GM11168 (cell line): ENCODE results near the gene SARM1.

Source experiments
- in situ Hi-C: fragments of 300-500 bp; cut with MboI; formaldehyde crosslinking; loops from one replicate; pipeline ENCODE4 v1.12.0; 2022; ENCODE audit warnings: low sequenced_read_pairs; ENCODE audit not compliant: unreplicated experiment

Gene SARM1

GRCh38 chr17:28340374-28340773, 31.1 kb upstream of the SARM1 start:
- in situ Hi-C loops, result no loop called here

DNA sequence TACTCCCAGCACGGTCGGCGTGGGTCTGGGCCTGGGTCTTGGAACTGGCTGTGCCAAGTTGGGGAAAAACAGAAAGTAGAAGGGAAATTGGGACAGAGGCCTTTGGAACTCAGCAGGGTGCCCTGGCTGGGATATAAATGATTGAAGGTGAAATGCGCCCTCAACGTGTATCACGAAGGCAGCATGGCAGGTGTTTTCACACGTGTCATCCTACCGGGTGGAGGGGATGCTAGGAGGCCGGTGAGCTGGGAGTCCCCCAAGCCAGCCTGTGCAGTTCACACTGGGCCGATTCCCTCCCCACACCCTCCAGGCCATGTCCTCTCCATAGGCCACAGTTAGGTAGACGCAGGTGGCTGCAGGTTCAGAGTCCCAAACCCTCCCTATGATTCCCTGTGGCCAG, 30.0 kb upstream of the SARM1 start:
- in situ Hi-C loops, result no loop called here

GRCh38 chr17:28342313-28342712, 29.2 kb upstream of the SARM1 start:
- in situ Hi-C loops, result no loop called here

DNA sequence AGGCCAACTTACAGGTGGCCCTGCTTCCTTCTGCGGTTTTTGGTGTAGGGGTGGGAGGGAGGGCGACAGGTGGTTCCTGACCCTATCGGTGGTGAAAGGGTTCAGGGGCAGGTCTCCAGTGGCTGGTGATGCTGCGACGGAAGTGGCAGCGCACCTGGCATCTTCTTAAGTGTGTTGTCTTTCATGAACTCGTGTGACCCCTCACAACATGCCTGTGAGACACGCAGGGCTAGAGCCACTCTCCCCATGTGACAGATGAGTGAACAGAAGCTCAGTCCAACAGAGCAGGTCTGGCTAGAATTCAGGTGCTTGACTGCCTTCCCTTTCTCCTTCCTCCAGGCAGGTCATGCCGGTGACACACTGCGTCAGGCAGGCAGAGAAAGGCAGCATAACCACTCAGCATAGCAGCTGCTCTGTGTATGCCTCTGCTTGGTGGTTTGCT, 28.0 kb upstream of the SARM1 start:
- in situ Hi-C loops, result no loop called here

GRCh38 chr17:28344011-28344410, 27.5 kb upstream of the SARM1 start:
- in situ Hi-C loops, result no loop called here

GRCh38 chr17:28344435-28344901, 27.0 kb upstream of the SARM1 start:
- in situ Hi-C loops, result no loop called here

DNA sequence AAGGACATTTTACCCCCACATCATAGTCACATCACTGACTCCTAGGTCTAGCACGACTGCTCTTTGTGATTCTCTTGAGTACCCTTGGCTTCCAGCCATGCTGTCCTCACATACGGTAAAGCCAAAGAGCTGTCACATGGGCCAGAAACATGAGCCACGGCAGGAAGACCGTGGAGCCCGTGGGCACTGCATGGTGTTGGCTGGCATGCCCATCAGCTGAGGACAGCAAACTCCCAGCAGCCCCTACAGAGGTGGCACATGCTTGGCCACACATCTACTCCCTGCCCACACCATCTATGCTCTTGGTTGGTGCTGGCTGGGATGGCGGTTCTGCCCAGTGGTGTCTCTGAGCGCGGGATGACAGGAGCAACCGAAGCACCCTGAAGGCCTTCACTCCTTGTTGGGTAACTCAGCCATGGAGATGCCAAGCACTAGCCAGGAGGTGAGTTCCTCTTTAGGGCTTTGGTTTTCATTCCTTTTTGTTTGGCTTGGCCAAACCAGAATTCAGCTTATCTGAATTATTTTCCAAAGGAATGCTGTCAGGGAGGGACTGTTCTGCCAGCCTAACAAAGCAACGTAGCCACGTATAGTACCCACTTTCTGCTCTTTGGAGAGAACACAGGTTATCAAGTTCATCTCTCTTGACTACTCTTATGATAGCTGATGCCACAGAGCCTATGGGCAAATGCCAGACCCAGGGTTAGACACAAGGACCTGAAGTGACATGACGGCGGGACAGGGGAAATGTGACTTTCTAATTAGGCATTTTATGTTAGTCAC, 25.9 kb upstream of the SARM1 start:
- in situ Hi-C loops, result no loop called here

- in situ Hi-C loops, result no loop called here
Measured at GRCh38 chr17:28346199-28346580, 25.3 kb upstream of the SARM1 start.

DNA sequence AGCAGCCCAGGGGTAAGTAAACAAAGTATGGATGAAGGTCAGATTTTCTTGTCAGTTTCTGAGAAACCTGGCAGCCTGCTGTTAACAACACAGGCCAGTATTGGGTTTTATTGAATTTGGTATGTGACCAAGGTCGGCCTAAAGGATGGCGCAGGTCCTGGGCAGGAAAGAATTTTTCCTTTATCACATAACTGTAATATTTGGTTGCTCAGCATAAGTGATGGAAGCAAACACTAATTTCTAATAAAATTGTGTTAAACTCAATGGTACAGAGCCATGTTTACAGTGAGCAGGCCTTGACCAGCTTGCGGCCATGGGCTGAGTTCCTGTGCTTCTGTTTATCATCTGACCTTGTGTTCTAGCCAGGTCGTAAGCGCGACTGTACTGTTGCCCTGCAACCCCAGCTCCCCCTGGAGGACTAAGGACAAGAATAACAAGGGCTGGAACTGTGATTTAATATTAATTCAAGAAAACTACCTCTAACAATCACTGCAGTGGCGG, 24.7 kb upstream of the SARM1 start:
- in situ Hi-C loops, result no loop called here

GRCh38 chr17:28347261-28347891, 24.1 kb upstream of the SARM1 start:
- in situ Hi-C loops, result no loop called here

DNA sequence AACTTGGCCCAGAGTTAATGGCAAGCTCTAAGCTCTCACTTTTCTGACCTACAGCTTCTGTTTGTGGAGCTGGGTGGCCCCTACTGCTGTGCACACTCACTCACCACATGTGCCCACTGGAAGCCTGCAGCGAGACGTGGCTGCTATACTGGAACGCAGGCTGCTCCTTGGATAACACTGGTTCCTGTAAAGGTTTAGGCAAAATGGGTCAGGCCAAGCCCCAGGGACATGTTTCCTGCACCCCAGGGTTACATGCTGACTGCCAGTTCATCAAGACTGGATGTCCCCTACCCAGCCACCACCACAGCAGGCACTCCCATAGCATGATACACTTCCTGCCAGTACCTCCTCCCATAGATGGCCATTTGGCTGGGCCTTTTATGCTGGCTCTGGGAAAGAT, 22.5 kb upstream of the SARM1 start:
- in situ Hi-C loops, result no loop called here

DNA sequence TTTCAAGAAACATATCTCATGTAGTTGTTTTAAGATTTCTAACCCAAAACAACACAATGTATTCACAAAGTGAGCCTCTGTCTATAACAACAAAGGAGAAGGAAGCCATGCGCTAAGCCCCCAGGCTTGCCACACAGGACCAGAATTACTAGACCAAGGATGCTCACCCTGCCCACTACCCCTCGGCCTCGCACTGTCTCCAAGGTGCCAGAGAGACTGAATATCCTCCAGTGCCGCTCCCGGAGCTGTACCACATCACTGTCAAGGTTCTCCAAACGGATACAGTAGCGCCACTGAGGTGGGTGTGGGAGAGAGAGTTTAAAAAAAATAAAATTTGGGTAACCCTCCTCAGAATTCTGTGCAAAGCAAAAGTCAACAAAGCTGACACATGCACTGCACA, 21.2 kb upstream of the SARM1 start:
- in situ Hi-C loops, result no loop called here

DNA sequence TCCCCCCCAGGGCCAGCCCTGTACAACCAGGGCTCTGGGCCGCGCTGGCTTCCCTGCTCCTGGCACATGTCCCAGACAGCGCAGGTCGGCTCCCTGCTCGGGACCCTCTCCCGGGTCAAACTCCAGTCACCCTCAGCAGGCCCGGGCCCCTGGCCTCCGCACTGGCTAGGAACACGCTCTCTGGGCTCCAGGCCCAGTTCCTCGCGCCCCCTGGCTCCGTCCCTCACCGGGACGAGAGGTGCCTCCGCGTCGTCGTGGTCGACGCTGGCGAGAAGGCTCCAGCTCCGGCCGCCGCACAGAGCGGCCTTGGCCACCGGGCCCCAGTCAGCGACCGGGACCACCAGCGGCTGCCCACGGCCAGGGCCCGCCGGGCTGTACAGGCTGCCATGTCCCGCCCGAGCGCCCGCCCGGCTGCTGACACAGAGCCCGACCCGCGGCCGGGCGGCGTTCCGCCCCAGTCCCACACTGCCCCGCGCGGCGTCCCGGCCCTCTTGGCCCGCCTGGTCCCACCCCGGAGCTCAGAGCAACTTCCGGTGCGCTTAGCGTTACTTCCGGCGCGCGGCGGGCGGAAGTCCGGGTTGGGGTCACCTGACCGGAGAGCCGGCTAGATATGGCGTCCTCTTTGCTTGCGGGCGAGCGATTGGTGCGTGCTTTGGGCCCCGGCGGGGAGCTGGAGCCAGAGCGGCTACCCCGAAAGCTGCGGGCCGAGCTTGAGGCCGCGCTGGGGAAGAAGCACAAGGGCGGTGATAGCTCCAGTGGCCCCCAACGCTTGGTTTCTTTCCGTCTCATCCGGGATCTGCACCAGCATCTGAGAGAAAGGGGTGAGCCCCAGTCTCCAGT, 14.2 kb upstream of the SARM1 start, which contains the start of gene POLDIP2:
TSS of gene POLDIP2 (minus strand) at position 467 of the 840 bp plus-strand sequence. CDS start at position 388, 79 bp downstream.
- in situ Hi-C loops, result no loop called here

DNA sequence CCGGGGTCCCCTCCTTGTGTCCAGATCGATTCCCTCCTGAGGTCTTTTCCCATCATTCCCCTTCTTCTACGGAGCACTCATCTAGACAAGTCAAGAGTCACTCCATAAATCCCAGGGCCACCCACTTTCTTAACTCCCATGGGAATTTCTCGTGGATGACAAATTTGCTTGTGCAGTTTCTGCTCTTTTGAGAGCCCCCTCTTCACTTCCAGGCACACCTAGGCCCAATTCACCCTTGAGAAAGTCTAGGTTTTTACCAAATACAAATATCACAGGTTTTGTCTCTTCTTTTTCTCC, 13.6 kb upstream of the SARM1 start:
- in situ Hi-C loops, result no loop called here

DNA sequence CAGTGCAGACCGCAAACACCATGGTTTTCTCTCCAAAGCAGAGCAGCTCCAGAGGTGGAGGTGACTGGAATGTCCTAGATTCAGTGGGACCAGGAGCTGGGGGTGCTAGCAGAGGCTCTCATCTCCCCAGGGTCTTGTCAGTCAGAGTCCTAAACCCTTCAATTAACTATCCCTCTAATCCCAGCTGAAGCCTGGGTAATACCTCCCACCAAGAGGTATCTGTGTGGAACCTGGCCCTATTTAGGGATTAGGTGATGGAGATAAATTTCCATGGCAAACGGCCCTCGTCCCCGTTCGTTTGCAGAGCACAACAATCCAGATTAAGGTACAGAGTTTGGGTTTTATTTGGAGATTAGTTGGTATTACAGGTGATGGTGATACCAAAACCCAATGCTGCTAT, 8.3 kb upstream of the SARM1 start:
- in situ Hi-C loops, result no loop called here

- in situ Hi-C loops, result no loop called here
Measured at GRCh38 chr17:28363776-28364650, 7.5 kb upstream of the SARM1 start.

DNA sequence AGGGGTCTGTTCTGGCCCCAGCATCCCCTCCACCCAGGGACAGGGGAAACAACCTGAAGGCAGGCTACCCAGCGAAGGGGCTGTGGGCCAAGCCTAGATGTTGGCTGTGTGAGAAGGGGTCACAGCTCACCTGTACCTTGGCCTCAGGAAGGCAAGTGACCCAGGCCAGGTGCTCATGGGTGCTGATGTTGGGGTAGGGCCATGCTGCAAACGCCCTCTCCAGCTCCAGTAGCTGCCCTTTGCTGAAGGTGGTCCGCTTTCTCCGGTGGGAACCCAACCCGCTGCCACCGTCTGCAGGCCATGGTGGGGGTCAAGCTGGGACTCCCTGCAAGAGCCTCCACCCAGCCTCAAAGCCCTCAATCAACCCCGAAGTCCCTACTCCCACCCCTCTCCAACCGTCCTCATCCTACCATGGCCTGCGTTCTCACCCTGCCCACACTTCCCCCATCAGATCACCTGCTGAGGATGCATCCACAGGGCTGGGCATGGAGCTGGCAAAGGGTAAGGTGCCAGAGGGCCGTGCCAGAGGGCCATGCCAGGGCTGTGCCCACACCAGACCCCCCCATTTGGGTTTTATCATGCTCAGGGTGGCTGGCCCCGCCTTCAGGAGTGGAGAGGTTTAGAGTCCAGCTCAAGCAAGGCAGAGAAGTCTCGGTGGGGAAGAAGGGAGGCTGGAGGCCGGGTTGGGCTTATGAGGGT, 6.7 kb upstream of the SARM1 start, which contains the start of gene SEBOX:
TSS of gene SEBOX (minus strand) at position 535 of the 699 bp plus-strand sequence. CDS start at position 487, 48 bp downstream.
- in situ Hi-C loops, result no loop called here

- in situ Hi-C loops, result no loop called here
Measured at GRCh38 chr17:28365487-28365886, 6.0 kb upstream of the SARM1 start.

DNA sequence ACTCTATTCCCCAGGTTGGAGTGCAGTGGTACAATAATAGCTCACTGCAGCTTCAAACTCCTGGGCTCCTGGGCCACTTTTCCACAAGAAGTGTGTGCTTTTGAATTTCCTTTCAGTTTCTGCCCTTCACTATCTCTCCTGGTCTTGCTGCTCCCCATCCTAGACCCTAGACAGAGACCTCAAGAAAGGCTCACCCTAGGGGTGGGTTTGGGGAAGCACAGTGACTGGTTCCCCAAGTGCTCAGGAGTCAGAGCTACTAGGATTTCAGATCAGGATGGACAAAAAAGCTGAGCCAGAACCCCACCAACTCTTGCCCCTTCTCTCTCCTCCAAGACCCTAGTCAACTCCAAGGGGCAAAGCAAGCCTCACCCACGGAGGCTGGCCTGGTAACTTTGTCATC, 4.9 kb upstream of the SARM1 start:
- in situ Hi-C loops, result no loop called here
